ENCODE data around the gene ABHD6. TPM values are rescaled to one million over a fixed set of nuclear protein-coding genes. Genes with fewer than 3 reads are reported as not detected.

ABHD6 gene
- total and polyA plus RNA-seq, 2 donors (not counting 3 experiments of a cell fraction or from before 2014, with no cell fraction given), result 5.8 to 7.5 TPM

GRCh38 chr3:58336135-58336882 is 98.7 kb downstream of the ABHD6 start:
- no TSS peak for BruUV-seq (replicated peaks)
- FAIRE-seq (no peak), DNase-seq (ENCODE audit: low read depth, low spot score) (no peak)
- Histone ChIP-seq H3K36me3 (ENCODE audit: control insufficient read depth in 2 of 2, extremely low read depth in 1 of 2, insufficient read depth in 2 of 2, low read length in 2 of 2) (no peaks in the 10 kb centered on the region), H3K9me3 (replicated peaks; ENCODE audit: control insufficient read depth, insufficient read depth, low read length) (no peaks in the 10 kb centered on the region), H3K9ac (replicated peaks; ENCODE audit: extremely low read depth, insufficient read depth, low read length) (no peak overlapping the region), H3K4me1 (ENCODE audit: control insufficient read depth, extremely low read depth, insufficient read depth, low read length) (peaks cover 12% of the 10 kb centered on the region), H3K4me2 (ENCODE audit: insufficient read depth, low read length) (no peak overlapping the region), H3K27me3 (ENCODE audit: control insufficient read depth in 2 of 2, insufficient read depth in 2 of 2, low read length in 2 of 2) (no peaks in the 10 kb centered on the region), H3K4me3 (replicated peaks in 1 of 3; ENCODE audit: insufficient read depth in 1 of 3, low read depth in 1 of 3, low read length in 3 of 3) (no peak overlapping the region), H4K20me1 (replicated peaks; ENCODE audit: control insufficient read depth, extremely low read depth, insufficient read depth, low read length) (no peaks in the 10 kb centered on the region), H3K9me1 (replicated peaks; ENCODE audit: control insufficient read depth, extremely low read depth, insufficient read depth, low read length) (no peaks in the 10 kb centered on the region), H2AFZ (ENCODE audit: low read depth, low read length) (no peak overlapping the region), H3K79me2 (ENCODE audit: control insufficient read depth, insufficient read depth, low read length) (peaks cover 3% of the 10 kb centered on the region), H3K27ac (ENCODE audit: insufficient read depth, low read depth, low read length) (no peak overlapping the region)
- ChIA-PET POLR2A (no interaction called here), CTCF (interaction anchor here (0.7 to 1.3 kb wide), 9 partner anchors 12 to 167 kb away, joined by 3 to 5 read pairs (median 3); no protein-coding TSS in a partner anchor)
- intact Hi-C loops (cut with micrococcal nuclease), result loop anchor here (10.0 kb wide), 1 partner anchor 1572 kb away; no protein-coding TSS in a partner anchor
- dilution Hi-C loops (cut with MboI; ENCODE audit: extremely low pct_ligation_motif_present, low sequenced_read_pairs), result no loop called here
- TF ChIP-seq, protein P1, sequence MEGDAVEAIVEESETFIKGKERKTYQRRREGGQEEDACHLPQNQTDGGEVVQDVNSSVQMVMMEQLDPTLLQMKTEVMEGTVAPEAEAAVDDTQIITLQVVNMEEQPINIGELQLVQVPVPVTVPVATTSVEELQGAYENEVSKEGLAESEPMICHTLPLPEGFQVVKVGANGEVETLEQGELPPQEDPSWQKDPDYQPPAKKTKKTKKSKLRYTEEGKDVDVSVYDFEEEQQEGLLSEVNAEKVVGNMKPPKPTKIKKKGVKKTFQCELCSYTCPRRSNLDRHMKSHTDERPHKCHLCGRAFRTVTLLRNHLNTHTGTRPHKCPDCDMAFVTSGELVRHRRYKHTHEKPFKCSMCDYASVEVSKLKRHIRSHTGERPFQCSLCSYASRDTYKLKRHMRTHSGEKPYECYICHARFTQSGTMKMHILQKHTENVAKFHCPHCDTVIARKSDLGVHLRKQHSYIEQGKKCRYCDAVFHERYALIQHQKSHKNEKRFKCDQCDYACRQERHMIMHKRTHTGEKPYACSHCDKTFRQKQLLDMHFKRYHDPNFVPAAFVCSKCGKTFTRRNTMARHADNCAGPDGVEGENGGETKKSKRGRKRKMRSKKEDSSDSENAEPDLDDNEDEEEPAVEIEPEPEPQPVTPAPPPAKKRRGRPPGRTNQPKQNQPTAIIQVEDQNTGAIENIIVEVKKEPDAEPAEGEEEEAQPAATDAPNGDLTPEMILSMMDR (IDR thresholded peaks at IDR 0.05; ENCODE audit: extremely low read depth in 1 of 2, insufficient read depth in 1 of 2, low read depth in 1 of 2, low read length in 2 of 2), result no peak
- TF ChIP-seq JUN (IDR thresholded peaks at IDR 0.05; ENCODE audit: borderline replicate concordance, insufficient read depth, insufficient read length, low read depth), result no peak
- no peak for TF ChIP-seq MYC (IDR thresholded peaks at IDR 0.05; ENCODE audit: low read depth, low read length)
- no peak for TF ChIP-seq FOS (IDR thresholded peaks at IDR 0.05; ENCODE audit: borderline replicate concordance, insufficient read depth, low read length)
- TF ChIP-seq GATA2 (IDR thresholded peaks at IDR 0.05; ENCODE audit: insufficient read depth, insufficient read length, low read depth, low read length), result no peak
- TF ChIP-seq POLR2A (IDR thresholded peaks at IDR 0.05; ENCODE audit: low read depth, low read length), result no peak
- no peak for TF ChIP-seq POLR2AphosphoS5 (IDR thresholded peaks at IDR 0.05; ENCODE audit: insufficient read depth, low read depth, low read length)
- TF ChIP-seq EZH2 (IDR thresholded peaks at IDR 0.05; ENCODE audit: borderline replicate concordance, low read depth, low read length, severe bottlenecking), result no peak
- TF ChIP-seq, protein P2, sequence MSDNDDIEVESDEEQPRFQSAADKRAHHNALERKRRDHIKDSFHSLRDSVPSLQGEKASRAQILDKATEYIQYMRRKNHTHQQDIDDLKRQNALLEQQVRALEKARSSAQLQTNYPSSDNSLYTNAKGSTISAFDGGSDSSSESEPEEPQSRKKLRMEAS (IDR thresholded peaks at IDR 0.05; ENCODE audit: insufficient read depth, insufficient read length), result no peak
